HUES64 (cell line): ENCODE measurements around the gene NINJ2.

Experiments used
- H3K27ac ChIP-seq: 2 replicates; pipeline ENCODE4 v1.7.0; 2013; ENCODE audit warnings: low read depth, low read length, inconsistent platforms
- H3K27me3 ChIP-seq: 2 replicates; pipeline ENCODE4 v1.6.1; 2013; ENCODE audit warnings: mild to moderate bottlenecking, low read length; ENCODE audit not compliant: insufficient read depth
- H3K36me3 ChIP-seq: 2 replicates; pipeline ENCODE4 v1.6.1; 2013; ENCODE audit warnings: mild to moderate bottlenecking, low read length; ENCODE audit not compliant: insufficient read depth
- H3K4me1 ChIP-seq: 2 replicates; pipeline ENCODE4 v1.6.1; 2013; ENCODE audit warnings: mild to moderate bottlenecking, low read length, moderate library complexity; ENCODE audit not compliant: insufficient read depth
- H3K4me3 ChIP-seq: 2 replicates; pipeline ENCODE4 v1.5.1; 2013; ENCODE audit warnings: mild to moderate bottlenecking, low read length, moderate library complexity
- H3K9ac ChIP-seq: 2 replicates; pipeline ENCODE4 v1.6.1; 2013; ENCODE audit warnings: mild to moderate bottlenecking, low read depth, low read length
- H3K9me3 ChIP-seq: 2 replicates; pipeline ENCODE4 v1.6.1; 2013; ENCODE audit warnings: low read depth, low read length; ENCODE audit not compliant: insufficient read depth
- WGBS: fragments of 150-250, 120-280 bp; methylation state at CpG from one replicate; pipeline ENCODE4 v1.1.7; 2013; ENCODE audit warnings: missing lambda C conversion rate; 5-methylcytosine and 5-hydroxymethylcytosine counted together

The NINJ2 gene

DNA sequence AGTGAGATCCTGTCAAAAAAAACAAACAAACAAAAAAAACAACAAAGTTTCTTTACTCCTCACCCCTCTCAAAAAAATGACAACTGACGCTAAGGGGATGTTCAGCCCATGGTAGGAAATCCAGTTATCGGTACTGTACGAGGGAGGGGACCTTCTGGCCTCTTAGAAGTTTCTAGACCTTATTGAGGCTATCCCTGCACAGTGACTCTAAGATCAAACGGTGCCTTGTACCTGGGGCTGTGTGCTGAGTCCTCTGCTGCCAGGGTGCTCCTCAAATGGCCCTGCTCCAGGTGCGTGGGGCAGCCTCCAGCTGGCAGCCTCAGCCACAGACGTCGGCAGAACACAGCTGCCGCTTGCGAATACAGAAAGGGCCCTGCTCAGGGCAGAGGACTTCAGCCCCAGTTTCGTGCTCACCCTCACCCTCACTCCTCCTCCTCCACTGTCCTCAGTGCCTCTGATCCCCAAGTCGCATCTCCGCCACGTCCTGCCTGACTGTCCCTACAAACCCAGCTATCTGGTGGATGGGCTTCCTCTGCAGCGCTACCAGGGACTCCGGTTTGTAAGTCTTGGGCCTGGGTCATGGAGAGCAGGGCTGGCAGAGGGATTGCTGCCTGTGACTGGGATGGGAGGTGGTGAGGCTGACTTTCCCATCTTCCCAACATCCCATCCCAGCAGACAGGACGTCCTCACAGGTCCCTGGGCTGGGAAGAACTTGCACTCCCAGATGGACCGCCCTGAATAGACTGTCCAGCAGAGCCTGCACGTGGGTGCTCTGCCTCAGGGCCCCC, 112.6 kb downstream of the NINJ2 start:
- peaks cover 6% of the 10 kb centered on the region; the same call in 1 of the 2 replicates for H3K27me3 ChIP-seq
- H3K36me3 ChIP-seq, result peaks cover 21% of the 10 kb centered on the region; the same call in 1 of the 2 replicates
- H3K9me3 ChIP-seq, result no peaks in the 10 kb centered on the region
- H3K4me1 ChIP-seq, result no peaks in the 10 kb centered on the region
- no peak overlapping the region for H3K4me3 ChIP-seq
- 93% methylated on average over 18 of the region's 18 CpGs for WGBS
- H3K27ac ChIP-seq, result no peak overlapping the region
- H3K9ac ChIP-seq, result no peak overlapping the region

DNA sequence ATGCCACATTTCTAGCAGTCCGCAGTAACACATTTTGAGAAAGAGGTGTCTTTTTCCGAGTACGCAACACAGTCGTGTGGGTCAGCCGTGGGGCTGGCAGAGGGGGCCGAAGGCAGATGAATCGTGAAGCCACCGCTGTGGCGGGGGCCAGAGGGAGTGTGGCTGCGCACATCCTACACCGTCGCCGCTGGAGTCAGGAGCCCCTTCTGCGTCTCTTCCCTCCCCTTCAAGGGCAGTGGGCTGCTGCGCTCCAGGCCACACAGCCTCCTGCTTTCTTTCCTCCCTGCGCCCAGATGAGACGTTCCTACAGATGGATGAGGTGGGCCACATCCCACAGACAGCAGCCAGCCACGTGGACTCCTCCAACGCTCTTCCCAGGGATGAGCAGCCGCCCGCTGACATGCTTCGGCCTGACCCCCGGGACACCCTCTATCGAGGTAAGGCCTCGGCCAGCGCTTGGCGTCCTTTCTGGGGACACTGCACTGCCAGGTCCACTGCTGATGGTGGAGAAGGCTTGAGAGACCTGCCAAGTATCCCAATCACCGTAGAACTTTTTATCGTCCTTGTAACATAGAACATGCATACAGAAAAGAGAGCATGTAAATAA, 113.7 kb downstream of the NINJ2 start:
- Histone ChIP-seq H3K9ac (no peak overlapping the region), H3K36me3 (peaks cover 21% of the 10 kb centered on the region; the same call in 1 of the 2 replicates), H3K9me3 (no peaks in the 10 kb centered on the region), H3K27me3 (peaks cover 6% of the 10 kb centered on the region; the same call in 1 of the 2 replicates), H3K27ac (no peak overlapping the region), H3K4me1 (no peaks in the 10 kb centered on the region), H3K4me3 (no peak overlapping the region)
- WGBS, result 92% methylated on average over 27 of the region's 29 CpGs

GRCh38 chr12:547883-548470, 115.3 kb downstream of the NINJ2 start:
- Histone ChIP-seq H3K36me3 (peaks cover 17% of the 10 kb centered on the region; the same call in 1 of the 2 replicates), H3K27me3 (peaks cover 6% of the 10 kb centered on the region; the same call in 1 of the 2 replicates), H3K27ac (no peak overlapping the region), H3K4me3 (no peak overlapping the region), H3K4me1 (no peaks in the 10 kb centered on the region), H3K9ac (no peak overlapping the region), H3K9me3 (no peaks in the 10 kb centered on the region)
- 90% methylated on average over 13 of the region's 13 CpGs for WGBS

GRCh38 chr12:546920-547845, 116.1 kb downstream of the NINJ2 start:
- H3K9me3 ChIP-seq, result no peaks in the 10 kb centered on the region
- H3K27me3 ChIP-seq, result peaks cover 6% of the 10 kb centered on the region; the same call in 1 of the 2 replicates
- H3K4me3 ChIP-seq, result peak overlapping the region; percentile 47
- H3K4me1 ChIP-seq, result peaks cover 8% of the 10 kb centered on the region
- peaks cover 12% of the 10 kb centered on the region; the same call in 1 of the 2 replicates for H3K36me3 ChIP-seq
- no peak overlapping the region for H3K9ac ChIP-seq
- 39% methylated on average over 44 of the region's 44 CpGs for WGBS
- H3K27ac ChIP-seq, result no peak overlapping the region

GRCh38 chr12:546265-546919, 116.9 kb downstream of the NINJ2 start:
- Histone ChIP-seq H3K4me3 (peak overlapping the region; percentile 47), H3K4me1 (peaks cover 14% of the 10 kb centered on the region), H3K9ac (no peak overlapping the region), H3K27me3 (peaks cover 6% of the 10 kb centered on the region; the same call in 1 of the 2 replicates), H3K9me3 (no peaks in the 10 kb centered on the region), H3K27ac (no peak overlapping the region), H3K36me3 (peaks cover 9% of the 10 kb centered on the region; the same call in 1 of the 2 replicates)
- 47% methylated on average over 41 of the region's 41 CpGs for WGBS

- Histone ChIP-seq H3K27ac (no peak overlapping the region), H3K27me3 (peaks cover 6% of the 10 kb centered on the region; the same call in 1 of the 2 replicates), H3K9me3 (no peaks in the 10 kb centered on the region), H3K4me1 (peaks cover 18% of the 10 kb centered on the region), H3K4me3 (no peak overlapping the region), H3K36me3 (peaks cover 9% of the 10 kb centered on the region; the same call in 1 of the 2 replicates), H3K9ac (no peak overlapping the region)
- WGBS, result 77% methylated on average over 6 of the region's 6 CpGs
Observed at GRCh38 chr12:545835-546234, 117.4 kb downstream of the NINJ2 start.

DNA sequence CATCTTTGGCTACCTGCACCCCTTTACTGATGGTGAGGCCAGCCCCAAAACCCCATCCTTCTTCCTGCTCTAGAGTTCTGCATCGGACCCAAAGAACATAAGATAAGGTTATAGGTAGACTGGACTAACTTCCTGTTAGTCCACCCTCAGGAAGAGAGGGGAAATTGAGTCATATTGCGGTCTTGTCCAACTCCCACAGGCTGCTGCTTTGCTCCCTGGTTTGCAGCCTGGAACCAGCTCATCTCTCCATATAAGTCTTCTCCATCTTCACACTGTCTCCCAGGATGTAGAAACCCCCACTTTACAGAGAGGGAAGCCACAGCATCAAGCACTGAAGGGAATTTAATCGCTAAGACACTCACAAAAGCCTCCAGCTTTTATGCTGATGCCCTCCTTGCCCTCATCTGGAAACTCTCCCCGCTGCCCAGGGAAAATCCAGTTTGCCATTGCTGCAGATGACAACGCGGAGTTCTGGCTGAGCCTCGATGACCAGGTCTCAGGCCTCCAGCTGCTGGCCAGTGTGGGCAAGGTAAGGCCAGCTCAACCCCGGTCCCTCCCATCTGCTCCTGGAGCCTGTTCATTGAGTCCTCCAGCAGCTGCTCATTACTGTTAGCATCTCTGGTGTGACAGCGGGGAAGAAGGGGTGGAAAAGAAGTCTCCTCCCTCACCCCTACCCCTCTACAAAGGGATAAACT, 118.2 kb downstream of the NINJ2 start:
- Histone ChIP-seq H3K36me3 (peaks cover 4% of the 10 kb centered on the region; the same call in 1 of the 2 replicates), H3K4me3 (no peak overlapping the region), H3K27ac (no peak overlapping the region), H3K9ac (no peak overlapping the region), H3K27me3 (peaks cover 6% of the 10 kb centered on the region; the same call in 1 of the 2 replicates), H3K9me3 (no peaks in the 10 kb centered on the region), H3K4me1 (peaks cover 22% of the 10 kb centered on the region)
- 83% methylated on average over 8 of the region's 9 CpGs for WGBS

- H3K9ac ChIP-seq, result no peak overlapping the region
- no peaks in the 10 kb centered on the region for H3K36me3 ChIP-seq
- H3K27me3 ChIP-seq, result peaks cover 6% of the 10 kb centered on the region; the same call in 1 of the 2 replicates
- no peak overlapping the region for H3K4me3 ChIP-seq
- H3K27ac ChIP-seq, result no peak overlapping the region
- peaks cover 25% of the 10 kb centered on the region for H3K4me1 ChIP-seq
- 97% methylated on average over 8 of the region's 8 CpGs for WGBS
- H3K9me3 ChIP-seq, result no peaks in the 10 kb centered on the region
Observed at GRCh38 chr12:544142-544541, 119.1 kb downstream of the NINJ2 start.

GRCh38 chr12:543114-543451, 120.2 kb downstream of the NINJ2 start:
- peaks cover 6% of the 10 kb centered on the region; the same call in 1 of the 2 replicates for H3K27me3 ChIP-seq
- H3K4me3 ChIP-seq, result no peak overlapping the region
- H3K36me3 ChIP-seq, result no peaks in the 10 kb centered on the region
- no peak overlapping the region for H3K9ac ChIP-seq
- 84% methylated on average over 7 of the region's 9 CpGs for WGBS
- H3K9me3 ChIP-seq, result no peaks in the 10 kb centered on the region
- peaks cover 25% of the 10 kb centered on the region for H3K4me1 ChIP-seq
- no peak overlapping the region for H3K27ac ChIP-seq
